Measurements from ENCODE around the gene SLC40A1. TPM values are rescaled to one million over a fixed set of nuclear protein-coding genes. Genes with fewer than 3 reads are reported as not detected.
A peak's percentile ranks its signal among the peaks of the same experiment; 100 is the strongest.
"Not testable (repeated sequence)": the region's sequence is repeated elsewhere in the genome, so short reads cannot be mapped to it uniquely, and the experiment has no call there.

SLC40A1 gene
- total and polyA plus RNA-seq, 2 experiments from 2014 or later: 0.80 to 11.5 TPM

GRCh38 chr2:189609423-189609816 lies 28.8 kb upstream of the SLC40A1 start:
- no peak for TF ChIP-seq CTCF (IDR thresholded peaks at IDR 0.05; ENCODE audit: low read depth, low read length)
- Histone ChIP-seq H3K9me3 (ENCODE audit: low read depth) (no peaks in the 10 kb centered on the region), H3K27ac (no peak overlapping the region), H3K36me3 (no peaks in the 10 kb centered on the region), H3K4me3 (no peak overlapping the region), H3K27me3 (peaks cover 3% of the 10 kb centered on the region), H3K4me1 (ENCODE audit: low read depth) (peaks cover 23% of the 10 kb centered on the region)
- DNase-seq (ENCODE audit: low read depth in 1 of 2, low spot score in 1 of 2): peak in 1 of 2 donors; percentile 73

- H3K27me3 ChIP-seq: peaks cover 4% of the 10 kb centered on the region
Measured at GRCh38 chr2:189608795-189609422, 28.3 kb upstream of the SLC40A1 start.

GRCh38 chr2:189608170-189608569 lies 27.6 kb upstream of the SLC40A1 start:
- Histone ChIP-seq H3K4me3 (no peak overlapping the region), H3K4me1 (ENCODE audit: low read depth) (peaks cover 13% of the 10 kb centered on the region), H3K27me3 (peaks cover 8% of the 10 kb centered on the region), H3K9me3 (ENCODE audit: low read depth) (no peaks in the 10 kb centered on the region), H3K36me3 (no peaks in the 10 kb centered on the region), H3K27ac (no peak overlapping the region)
- no peak for TF ChIP-seq CTCF (IDR thresholded peaks at IDR 0.05; ENCODE audit: low read depth, low read length)
- no peak for DNase-seq (ENCODE audit: low read depth in 1 of 2, low spot score in 1 of 2)

More at GRCh38 chr2:189608795-189609422, 28.3 kb upstream of the SLC40A1 start:
- Histone ChIP-seq H3K36me3 (no peaks in the 10 kb centered on the region), H3K27ac (no peak overlapping the region), H3K4me3 (no peak overlapping the region), H3K4me1 (ENCODE audit: low read depth) (peaks cover 19% of the 10 kb centered on the region), H3K9me3 (ENCODE audit: low read depth) (no peaks in the 10 kb centered on the region)
- DNase-seq (ENCODE audit: low read depth in 1 of 2, low spot score in 1 of 2): peak in 1 of 2 donors; percentile 42
- no peak for TF ChIP-seq CTCF (IDR thresholded peaks at IDR 0.05; ENCODE audit: low read depth, low read length)

- TF ChIP-seq CTCF (IDR thresholded peaks at IDR 0.05; ENCODE audit: low read depth, low read length): no peak
- Histone ChIP-seq H3K4me1 (ENCODE audit: low read depth) (peaks cover 9% of the 10 kb centered on the region), H3K36me3 (no peaks in the 10 kb centered on the region), H3K27ac (no peak overlapping the region), H3K27me3 (peaks cover 18% of the 10 kb centered on the region), H3K4me3 (no peak overlapping the region), H3K9me3 (ENCODE audit: low read depth) (no peaks in the 10 kb centered on the region)
- peak in 1 of 2 donors; percentile 93 for DNase-seq (ENCODE audit: low read depth in 1 of 2, low spot score in 1 of 2)
Measured at GRCh38 chr2:189602233-189602632, 21.6 kb upstream of the SLC40A1 start.

- H3K27ac ChIP-seq; H3K4me3 ChIP-seq; DNase-seq (ENCODE audit: low read depth in 1 of 2, low spot score in 1 of 2); H3K36me3 ChIP-seq; H3K9me3 ChIP-seq (ENCODE audit: low read depth); H3K4me1 ChIP-seq (ENCODE audit: low read depth): not testable (repeated sequence)
- peaks cover 21% of the 10 kb centered on the region for H3K27me3 ChIP-seq
Measured at GRCh38 chr2:189601652-189602051, 21.1 kb upstream of the SLC40A1 start.

- no peak overlapping the region for H3K27ac ChIP-seq
- DNase-seq (ENCODE audit: low read depth in 1 of 2, low spot score in 1 of 2): peak in 1 of 2 donors; percentile 32
- H3K4me3 ChIP-seq: no peak overlapping the region
- peaks cover 21% of the 10 kb centered on the region for H3K27me3 ChIP-seq
- no peaks in the 10 kb centered on the region for H3K36me3 ChIP-seq
- TF ChIP-seq CTCF (IDR thresholded peaks at IDR 0.05; ENCODE audit: low read depth, low read length): no peak
- H3K4me1 ChIP-seq (ENCODE audit: low read depth): peaks cover 9% of the 10 kb centered on the region
- H3K9me3 ChIP-seq (ENCODE audit: low read depth): no peaks in the 10 kb centered on the region
Measured at GRCh38 chr2:189601043-189601442, 20.5 kb upstream of the SLC40A1 start.
